ENCODE results near the gene NDUFAF8.

DNA sequence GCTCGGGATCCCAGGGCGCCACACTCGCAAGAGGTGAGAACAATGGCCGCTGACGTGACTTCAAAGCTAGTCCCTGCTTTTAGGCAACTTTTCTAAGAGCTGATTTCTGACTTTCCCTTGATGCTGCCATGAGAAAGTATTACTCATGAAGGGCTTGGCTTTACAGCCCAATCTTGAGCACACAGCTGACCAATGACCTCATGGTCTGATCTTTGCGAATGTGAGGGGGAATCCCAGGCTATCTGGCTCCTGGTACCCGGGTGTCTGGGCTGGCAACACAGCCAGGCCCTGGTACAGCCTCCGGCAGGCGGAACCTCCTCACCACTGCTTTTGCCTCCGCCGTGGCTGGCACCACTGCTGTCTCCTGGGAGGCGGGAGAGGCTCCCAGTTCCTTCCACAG is 17.5 kb downstream of the NDUFAF8 start:
- no peak for TF ChIP-seq ZNF8 (CRISPR knock-in tag; IDR thresholded peaks at IDR 0.05)
- TF ChIP-seq BACH2 (CRISPR knock-in tag; IDR thresholded peaks at IDR 0.05; ENCODE audit: borderline replicate concordance), result no peak
- TF ChIP-seq PATZ1 (CRISPR knock-in tag; IDR thresholded peaks at IDR 0.05; ENCODE audit: borderline replicate concordance), result no peak
- TF ChIP-seq ZFP30 (CRISPR knock-in tag; IDR thresholded peaks at IDR 0.05), result no peak
- no peak for TF ChIP-seq CREB5 (CRISPR knock-in tag; IDR thresholded peaks at IDR 0.05; ENCODE audit: low read depth)
- no peak for TF ChIP-seq RARB (CRISPR knock-in tag; IDR thresholded peaks at IDR 0.05)
- TF ChIP-seq, protein P1, sequence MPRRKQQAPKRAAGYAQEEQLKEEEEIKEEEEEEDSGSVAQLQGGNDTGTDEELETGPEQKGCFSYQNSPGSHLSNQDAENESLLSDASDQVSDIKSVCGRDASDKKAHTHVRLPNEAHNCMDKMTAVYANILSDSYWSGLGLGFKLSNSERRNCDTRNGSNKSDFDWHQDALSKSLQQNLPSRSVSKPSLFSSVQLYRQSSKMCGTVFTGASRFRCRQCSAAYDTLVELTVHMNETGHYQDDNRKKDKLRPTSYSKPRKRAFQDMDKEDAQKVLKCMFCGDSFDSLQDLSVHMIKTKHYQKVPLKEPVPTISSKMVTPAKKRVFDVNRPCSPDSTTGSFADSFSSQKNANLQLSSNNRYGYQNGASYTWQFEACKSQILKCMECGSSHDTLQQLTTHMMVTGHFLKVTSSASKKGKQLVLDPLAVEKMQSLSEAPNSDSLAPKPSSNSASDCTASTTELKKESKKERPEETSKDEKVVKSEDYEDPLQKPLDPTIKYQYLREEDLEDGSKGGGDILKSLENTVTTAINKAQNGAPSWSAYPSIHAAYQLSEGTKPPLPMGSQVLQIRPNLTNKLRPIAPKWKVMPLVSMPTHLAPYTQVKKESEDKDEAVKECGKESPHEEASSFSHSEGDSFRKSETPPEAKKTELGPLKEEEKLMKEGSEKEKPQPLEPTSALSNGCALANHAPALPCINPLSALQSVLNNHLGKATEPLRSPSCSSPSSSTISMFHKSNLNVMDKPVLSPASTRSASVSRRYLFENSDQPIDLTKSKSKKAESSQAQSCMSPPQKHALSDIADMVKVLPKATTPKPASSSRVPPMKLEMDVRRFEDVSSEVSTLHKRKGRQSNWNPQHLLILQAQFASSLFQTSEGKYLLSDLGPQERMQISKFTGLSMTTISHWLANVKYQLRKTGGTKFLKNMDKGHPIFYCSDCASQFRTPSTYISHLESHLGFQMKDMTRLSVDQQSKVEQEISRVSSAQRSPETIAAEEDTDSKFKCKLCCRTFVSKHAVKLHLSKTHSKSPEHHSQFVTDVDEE (CRISPR knock-in tag; IDR thresholded peaks at IDR 0.05), result no peak
- TF ChIP-seq, protein P2, sequence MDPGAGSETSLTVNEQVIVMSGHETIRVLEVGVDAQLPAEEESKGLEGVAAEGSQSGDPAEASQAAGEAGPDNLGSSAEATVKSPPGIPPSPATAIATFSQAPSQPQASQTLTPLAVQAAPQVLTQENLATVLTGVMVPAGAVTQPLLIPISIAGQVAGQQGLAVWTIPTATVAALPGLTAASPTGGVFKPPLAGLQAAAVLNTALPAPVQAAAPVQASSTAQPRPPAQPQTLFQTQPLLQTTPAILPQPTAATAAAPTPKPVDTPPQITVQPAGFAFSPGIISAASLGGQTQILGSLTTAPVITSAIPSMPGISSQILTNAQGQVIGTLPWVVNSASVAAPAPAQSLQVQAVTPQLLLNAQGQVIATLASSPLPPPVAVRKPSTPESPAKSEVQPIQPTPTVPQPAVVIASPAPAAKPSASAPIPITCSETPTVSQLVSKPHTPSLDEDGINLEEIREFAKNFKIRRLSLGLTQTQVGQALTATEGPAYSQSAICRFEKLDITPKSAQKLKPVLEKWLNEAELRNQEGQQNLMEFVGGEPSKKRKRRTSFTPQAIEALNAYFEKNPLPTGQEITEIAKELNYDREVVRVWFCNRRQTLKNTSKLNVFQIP (CRISPR knock-in tag; IDR thresholded peaks at IDR 0.05; ENCODE audit: borderline replicate concordance, low read depth), result no peak
- TF ChIP-seq GLIS3 (CRISPR knock-in tag; IDR thresholded peaks at IDR 0.05), result no peak
- no peak for TF ChIP-seq ZFP3 (CRISPR knock-in tag; IDR thresholded peaks at IDR 0.05)
- no peak for TF ChIP-seq ZNF565 (CRISPR knock-in tag; conservative IDR thresholded peaks at IDR 0.05; ENCODE audit: low read depth)
- TF ChIP-seq CSDC2 (CRISPR knock-in tag; IDR thresholded peaks at IDR 0.05), result no peak
- no peak for TF ChIP-seq SNAI2 (CRISPR knock-in tag; IDR thresholded peaks at IDR 0.05)

Measured in SK-N-SH treated with all-trans-retinoic acid at 6 μM for 48 hours (cell line).